H1 (cell line): ENCODE measurements around the gene GALNT17. TPM values are rescaled to one million over a fixed set of nuclear protein-coding genes. Genes with fewer than 3 reads are reported as not detected.

ENCODE experiments used
- CTCF ChIA-PET: fragments of 300-600 bp; sonication (Branson Sonifier 250); formaldehyde crosslinking; loops from one replicate; lab custom pipeline; 2021; ENCODE audit not compliant: partially characterized antibody; lab: Charles Lee
- POLR2A ChIA-PET: fragments of 300-600 bp; sonication (Branson Sonifier 250); formaldehyde crosslinking; loops from one replicate; lab custom pipeline; 2021; ENCODE audit warnings: inconsistent platforms; ENCODE audit not compliant: partially characterized antibody; lab: Charles Lee
- DNase-seq, 2 experiments: peaks; one replicate each; pipeline versions ENCODE4 v3.0.0 to v3.0.0-alpha.2; 2010 to 2022; ENCODE audit warnings: low spot score in 2 of 2, low read depth in 1 of 2, mixed read lengths in 1 of 2
- FAIRE-seq: peaks from 2 replicates; lab custom pipeline; 2011; peaks lifted over from hg19 to GRCh38; lab: Jason Lieb, UNC
- H2AFZ ChIP-seq: 2 replicates; pipeline ENCODE4 v1.8.1; 2012; ENCODE audit warnings: low read length, inconsistent platforms
- H2AK5ac ChIP-seq: 2 replicates; pipeline ENCODE4 v1.6.1; 2013; ENCODE audit warnings: low read depth, low read length
- H2BK120ac ChIP-seq: replicated peaks from 2 replicates; pipeline ENCODE3; 2013; ENCODE audit warnings: low read depth, low read length, inconsistent platforms
- H2BK12ac ChIP-seq: 2 replicates; pipeline ENCODE4 v1.6.1; 2013; ENCODE audit warnings: low read depth, low read length
- H2BK15ac ChIP-seq: 2 replicates; pipeline ENCODE4 v1.6.1; 2013; ENCODE audit warnings: low read length
- H2BK20ac ChIP-seq: 2 replicates; pipeline ENCODE4 v1.6.1; 2013; ENCODE audit warnings: low read length
- H2BK5ac ChIP-seq: 2 replicates; pipeline ENCODE4 v1.6.1; 2013; ENCODE audit warnings: low read depth, low read length
- H3K14ac ChIP-seq: 2 replicates; pipeline ENCODE4 v1.6.1; 2013; ENCODE audit warnings: inconsistent platforms; ENCODE audit not compliant: insufficient read length
- H3K18ac ChIP-seq: 2 replicates; pipeline ENCODE4 v1.6.1; 2013; ENCODE audit warnings: low read length; ENCODE audit errors: extremely low read depth
- H3K23ac ChIP-seq: 2 replicates; pipeline ENCODE4 v1.6.1; 2013; ENCODE audit warnings: inconsistent platforms; ENCODE audit not compliant: insufficient read length
- H3K23me2 ChIP-seq: 2 replicates; pipeline ENCODE4 v1.6.1; 2013; ENCODE audit warnings: low read depth, low read length
- H3K27ac ChIP-seq: 2 replicates; pipeline ENCODE4 v1.6.1; 2011; ENCODE audit warnings: low read depth, low read length, inconsistent platforms
- H3K27me3 ChIP-seq, 4 experiments: replicated peaks in 1 of 4; 1 replicate in 1 of 4; 2 replicates in 3 of 4; pipeline versions ENCODE4 v1.6.1 to v1.8.1; 2011 to 2013; ENCODE audit warnings: low read length in 3 of 4, mild to moderate bottlenecking in 3 of 4, inconsistent platforms in 2 of 4, mixed read lengths in 2 of 4, moderate library complexity in 1 of 4; ENCODE audit not compliant: control insufficient read depth in 3 of 4, insufficient read depth in 3 of 4; ENCODE audit errors: extremely low read depth in 1 of 4
- H3K36me3 ChIP-seq, 4 experiments: 2 replicates each; pipeline versions ENCODE4 v1.6.1 to v1.8.1; 2011 to 2013; ENCODE audit warnings: mild to moderate bottlenecking in 4 of 4, low read length in 3 of 4, moderate library complexity in 2 of 4, control low read depth in 1 of 4, inconsistent platforms in 1 of 4; ENCODE audit not compliant: insufficient read depth in 4 of 4, control insufficient read depth in 2 of 4
- H3K4ac ChIP-seq: replicated peaks from 2 replicates; pipeline ENCODE3; 2013; ENCODE audit warnings: low read length, low read depth, mixed read lengths, inconsistent platforms; ENCODE audit not compliant: insufficient read length
- H3K4me1 ChIP-seq, 4 experiments: replicated peaks in 1 of 4; 1 replicate in 1 of 4; 2 replicates in 3 of 4; pipeline versions ENCODE4 v1.6.1 to v1.8.1; 2011 to 2013; ENCODE audit warnings: low read length in 3 of 4, inconsistent platforms in 2 of 4, mixed read lengths in 1 of 4; ENCODE audit not compliant: insufficient read depth in 4 of 4, control insufficient read depth in 3 of 4
- H3K4me2 ChIP-seq, 2 experiments: 2 replicates each; pipeline versions ENCODE4 v1.6.1 to v1.8.1; 2011 to 2013; ENCODE audit warnings: low read depth in 2 of 2, low read length in 2 of 2, control low read depth in 1 of 2, inconsistent platforms in 1 of 2, mild to moderate bottlenecking in 1 of 2; ENCODE audit not compliant: insufficient read depth in 1 of 2
- H3K4me3 ChIP-seq, 4 experiments: fragments of 200-600, 300-600 bp in 1 of 4; sonication (generic), shearing (Covaris generic), sonication (Bioruptor Twin) in 1 of 4; 2 replicates each; pipeline versions ENCODE4 v1.5.1 to v1.8.1; 2011 to 2016; ENCODE audit warnings: low read length in 4 of 4, low read depth in 3 of 4, control low read depth in 2 of 4, inconsistent platforms in 2 of 4, mild to moderate bottlenecking in 2 of 4, mixed read lengths in 1 of 4, moderate library complexity in 1 of 4; ENCODE audit not compliant: insufficient read depth in 2 of 4; ENCODE audit errors: extremely low read depth in 1 of 4
- H3K56ac ChIP-seq: replicated peaks from 2 replicates; pipeline ENCODE3; 2013; ENCODE audit warnings: low read depth, mild to moderate bottlenecking, mixed read lengths, low read length, inconsistent platforms; ENCODE audit not compliant: insufficient read length
- H3K79me1 ChIP-seq: 2 replicates; pipeline ENCODE4 v1.6.1; 2013; ENCODE audit warnings: low read depth, low read length, control low read depth
- H3K79me2 ChIP-seq, 2 experiments: 2 replicates each; pipeline versions ENCODE4 v1.6.1 to v1.8.1; 2012 to 2013; ENCODE audit warnings: low read length in 2 of 2, mild to moderate bottlenecking in 2 of 2, inconsistent platforms in 1 of 2; ENCODE audit not compliant: insufficient read depth in 2 of 2, control insufficient read depth in 1 of 2
- H3K9ac ChIP-seq, 4 experiments: replicated peaks in 1 of 4; 1 replicate in 1 of 4; 2 replicates in 3 of 4; pipeline versions ENCODE4 v1.6.1 to v1.8.1; 2011 to 2013; ENCODE audit warnings: low read depth in 3 of 4, low read length in 3 of 4, control low read depth in 2 of 4, mild to moderate bottlenecking in 2 of 4, moderate library complexity in 2 of 4, inconsistent platforms in 1 of 4; ENCODE audit errors: extremely low read depth in 1 of 4
- H3K9me3 ChIP-seq, 2 experiments: 2 replicates each; pipeline versions ENCODE4 v1.6.1 to v1.8.1; 2012 to 2013; ENCODE audit warnings: mild to moderate bottlenecking in 2 of 2, moderate library complexity in 2 of 2, control low read depth in 1 of 2, inconsistent platforms in 1 of 2, low read depth in 1 of 2, low read length in 1 of 2, mixed read lengths in 1 of 2; ENCODE audit not compliant: insufficient read depth in 2 of 2
- H4K20me1 ChIP-seq, 2 experiments: replicated peaks in 1 of 2; 2 replicates each; pipeline versions ENCODE3 to v1.8.1; 2011 to 2013; ENCODE audit warnings: inconsistent platforms in 2 of 2, low read length in 2 of 2, mild to moderate bottlenecking in 1 of 2; ENCODE audit not compliant: insufficient read depth in 2 of 2, control insufficient read depth in 1 of 2
- H4K5ac ChIP-seq: 2 replicates; pipeline ENCODE4 v1.6.1; 2013; ENCODE audit warnings: low read length, low read depth, mixed read lengths, inconsistent platforms; ENCODE audit not compliant: insufficient read length
- H4K8ac ChIP-seq: 2 replicates; pipeline ENCODE4 v1.8.0; 2013; ENCODE audit warnings: mild to moderate bottlenecking, moderate library complexity, low read length, inconsistent platforms; ENCODE audit not compliant: insufficient read depth; ENCODE audit errors: extremely low read depth
- H4K91ac ChIP-seq: replicated peaks from 2 replicates; pipeline ENCODE3; 2013; ENCODE audit warnings: low read length, mixed read lengths, inconsistent platforms; ENCODE audit not compliant: insufficient read length
- CREB1 ChIP-seq: IDR thresholded peaks from 2 replicates; pipeline ENCODE4 v1.6.1; 2012; ENCODE audit warnings: inconsistent platforms
- WGBS, 2 experiments: shearing (Covaris generic) in 1 of 2; methylation state at CpG; one replicate each; pipeline versions ENCODE4 v1.1.6 to v1.1.7; 2013 to 2015; ENCODE audit warnings: low lambda C conversion rate in 2 of 2, mixed read lengths in 2 of 2, inconsistent platforms in 1 of 2, low coverage in 1 of 2, missing lambda C conversion rate in 1 of 2; ENCODE audit not compliant: insufficient replicate concordance in 2 of 2, insufficient coverage in 1 of 2, insufficient read length in 1 of 2; ENCODE audit errors: extremely low coverage in 1 of 2, missing lambda C conversion rate in 1 of 2; 5-methylcytosine and 5-hydroxymethylcytosine counted together
- polyA plus RNA-seq, 7 experiments: library from polyadenylated mRNA; depleted of rRNA in 3 of 7; stranded (reverse) in 5 of 7; unstranded in 2 of 7; fragments of >200 nt in 5 of 7; fragments of 200-250 nt in 2 of 7; gene quantifications; 1 replicate in 5 of 7; 2 replicates in 1 of 7; 4 replicates in 1 of 7; pipeline versions ENCODE4 v1.2.1 to v1.2.3, GENCODE V29; 2011 to 2013; ENCODE audit warnings: missing spikeins in 2 of 7, mixed read lengths in 2 of 7
- total RNA-seq: library from RNA; stranded (reverse); fragmentation: NEBNext Ultra II Directional; extraction: Animal tissue kit (Norgen Biotek cat#: 25700); gene quantifications from 2 replicates; pipeline ENCODE4 v1.2.1, GENCODE V29; 2021

The GALNT17 gene
- total and polyA plus RNA-seq, 2 of the 8 experiments (the other 6 are each of a cell fraction or from before 2014, with no cell fraction given), result 37.7 to 47.0 TPM

DNA sequence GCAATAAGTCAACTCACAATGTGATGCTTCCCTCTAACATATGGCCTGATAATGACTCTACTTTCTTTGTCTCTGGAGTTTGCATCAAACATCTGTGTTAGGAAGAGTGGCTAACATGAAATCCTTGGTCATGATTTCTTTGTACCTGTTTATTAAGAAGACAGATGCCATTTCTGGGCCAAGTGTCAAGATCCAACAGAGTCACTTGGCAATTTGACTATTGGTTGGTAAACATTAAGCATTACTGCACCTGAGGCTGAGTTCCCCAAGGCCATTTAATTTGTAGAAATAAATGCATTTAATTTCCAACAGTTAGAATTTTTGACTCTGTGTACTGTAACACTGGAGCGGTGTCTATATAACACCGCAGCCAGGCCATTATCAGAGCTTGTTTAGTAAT is 403.7 kb downstream of the GALNT17 start:
- DNase-seq (no peak), FAIRE-seq (no peak)
- Histone ChIP-seq H3K18ac (no peak overlapping the region), H3K9me3 (no peaks in the 10 kb centered on the region), H3K79me2 (no peaks in the 10 kb centered on the region), H3K27ac (no peak overlapping the region), H3K4me1 (no peaks in the 10 kb centered on the region), H3K4ac (no peak overlapping the region), H3K79me1 (no peaks in the 10 kb centered on the region), H2BK20ac (no peak overlapping the region), H3K56ac (no peak overlapping the region), H4K5ac (no peak overlapping the region), H2AK5ac (no peak overlapping the region), H2BK120ac (no peak overlapping the region), H2AFZ (no peak overlapping the region), H3K23me2 (no peaks in the 10 kb centered on the region), H3K4me3 (no peak overlapping the region), H3K27me3 (no peaks in the 10 kb centered on the region), H4K91ac (no peak overlapping the region), H3K14ac (no peak overlapping the region), H3K9ac (no peak overlapping the region), H3K36me3 (no peaks in the 10 kb centered on the region; a peak in 1 of 8 replicates), H3K4me2 (no peak overlapping the region), H2BK15ac (no peak overlapping the region), H2BK5ac (no peak overlapping the region), H4K8ac (no peak overlapping the region), H4K20me1 (no peaks in the 10 kb centered on the region), H3K23ac (no peak overlapping the region), H2BK12ac (no peak overlapping the region)
- CTCF ChIA-PET, result interaction anchor here (0.6 kb wide), 2 partner anchors 155 to 290 kb away, joined by 3 to 4 read pairs; no protein-coding TSS in a partner anchor
- WGBS, 2 experiments, result 95% methylated on average over 2 of the region's 2 CpGs; no CpG with 5 or more reads in 1 of the 2 experiments
- TF ChIP-seq CREB1, result no peak
- POLR2A ChIA-PET, result no interaction called here
